Parathyroid adenoma (tissue), 2 donors: ENCODE measurements around the gene DNM1.

Experiments used
- H2AFZ ChIP-seq: fragments of 300-600 bp; sonication (generic); one replicate; pipeline ENCODE4 v1.7.0; 2017; ENCODE audit warnings: antibody characterized with exemption, mild to moderate bottlenecking
- H3K27ac ChIP-seq: fragments of 300-600 bp; sonication (generic); one replicate; pipeline ENCODE4 v1.7.0; 2017
- H3K27me3 ChIP-seq: fragments of 300-600 bp; sonication (generic); one replicate; pipeline ENCODE4 v1.7.0; 2017; ENCODE audit warnings: low read length; ENCODE audit not compliant: control insufficient read depth, insufficient read depth
- H3K36me3 ChIP-seq: fragments of 300-600 bp; sonication (generic); one replicate; pipeline ENCODE4 v1.7.0; 2017; ENCODE audit warnings: low read length; ENCODE audit not compliant: control insufficient read depth, insufficient read depth
- H3K4me1 ChIP-seq: fragments of 300-600 bp; sonication (generic); one replicate; pipeline ENCODE4 v1.7.0; 2017; ENCODE audit warnings: control low read depth
- H3K4me2 ChIP-seq: fragments of 300-600 bp; sonication (generic); one replicate; pipeline ENCODE4 v1.7.0; 2017; ENCODE audit warnings: low read length
- H3K4me3 ChIP-seq: fragments of 300-600 bp; sonication (generic); one replicate; pipeline ENCODE4 v1.7.0; 2017; ENCODE audit warnings: low read depth, low read length
- H3K79me2 ChIP-seq: fragments of 300-600 bp; sonication (generic); one replicate; pipeline ENCODE4 v1.7.0; 2017; ENCODE audit warnings: control low read depth
- H3K9ac ChIP-seq: fragments of 300-600 bp; sonication (generic); one replicate; pipeline ENCODE4 v1.7.0; 2017; ENCODE audit warnings: mild to moderate bottlenecking
- H3K9me3 ChIP-seq: fragments of 300-600 bp; sonication (generic); one replicate; pipeline ENCODE4 v1.7.0; 2017; ENCODE audit warnings: low read length; ENCODE audit not compliant: control insufficient read depth
- TF ChIP-seq, protein P1 (sequence below): fragments of 300-600 bp; sonication (generic); IDR thresholded peaks from one replicate; pipeline ENCODE4 v1.7.0; 2017; ENCODE audit warnings: antibody characterized with exemption, mild to moderate bottlenecking
- donor health status: primary hyperparathyroidism.

The DNM1 gene

DNA sequence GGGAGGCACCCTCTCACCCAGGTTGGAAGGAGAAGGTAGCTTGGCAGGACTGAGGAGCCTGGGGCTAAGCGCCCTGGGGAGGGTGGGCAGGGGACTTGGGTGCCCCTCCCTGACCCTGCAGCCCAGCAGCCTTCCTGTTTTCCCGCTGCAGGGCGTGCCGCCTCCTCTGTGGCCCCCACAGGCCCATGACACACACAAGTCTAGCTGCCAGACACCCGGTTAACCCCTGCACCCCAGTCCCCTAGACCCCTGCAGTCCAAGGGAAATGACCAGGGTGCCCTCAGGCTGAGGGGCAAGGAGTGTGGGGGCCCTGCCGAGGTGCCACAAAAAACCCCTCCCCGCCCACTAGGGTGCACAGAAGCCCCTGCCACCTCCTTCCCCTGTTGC lies 39.6 kb downstream of the DNM1 start:
- no peak overlapping the region for H3K4me3 ChIP-seq
- no peaks in the 10 kb centered on the region for H3K79me2 ChIP-seq
- no peak overlapping the region for H3K27ac ChIP-seq
- no peak overlapping the region for H2AFZ ChIP-seq
- H3K9ac ChIP-seq: no peak overlapping the region
- no peaks in the 10 kb centered on the region for H3K27me3 ChIP-seq
- H3K4me1 ChIP-seq: no peaks in the 10 kb centered on the region
- TF ChIP-seq, protein P1, sequence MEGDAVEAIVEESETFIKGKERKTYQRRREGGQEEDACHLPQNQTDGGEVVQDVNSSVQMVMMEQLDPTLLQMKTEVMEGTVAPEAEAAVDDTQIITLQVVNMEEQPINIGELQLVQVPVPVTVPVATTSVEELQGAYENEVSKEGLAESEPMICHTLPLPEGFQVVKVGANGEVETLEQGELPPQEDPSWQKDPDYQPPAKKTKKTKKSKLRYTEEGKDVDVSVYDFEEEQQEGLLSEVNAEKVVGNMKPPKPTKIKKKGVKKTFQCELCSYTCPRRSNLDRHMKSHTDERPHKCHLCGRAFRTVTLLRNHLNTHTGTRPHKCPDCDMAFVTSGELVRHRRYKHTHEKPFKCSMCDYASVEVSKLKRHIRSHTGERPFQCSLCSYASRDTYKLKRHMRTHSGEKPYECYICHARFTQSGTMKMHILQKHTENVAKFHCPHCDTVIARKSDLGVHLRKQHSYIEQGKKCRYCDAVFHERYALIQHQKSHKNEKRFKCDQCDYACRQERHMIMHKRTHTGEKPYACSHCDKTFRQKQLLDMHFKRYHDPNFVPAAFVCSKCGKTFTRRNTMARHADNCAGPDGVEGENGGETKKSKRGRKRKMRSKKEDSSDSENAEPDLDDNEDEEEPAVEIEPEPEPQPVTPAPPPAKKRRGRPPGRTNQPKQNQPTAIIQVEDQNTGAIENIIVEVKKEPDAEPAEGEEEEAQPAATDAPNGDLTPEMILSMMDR: no peak
- H3K9me3 ChIP-seq: no peaks in the 10 kb centered on the region
- H3K36me3 ChIP-seq: no peaks in the 10 kb centered on the region
- H3K4me2 ChIP-seq: no peak overlapping the region

GRCh38 chr9:128243215-128244018 lies 40.2 kb downstream of the DNM1 start:
- Histone ChIP-seq H3K4me3 (no peak overlapping the region), H3K36me3 (no peaks in the 10 kb centered on the region), H3K27me3 (no peaks in the 10 kb centered on the region), H3K9me3 (no peaks in the 10 kb centered on the region), H2AFZ (no peak overlapping the region), H3K9ac (no peak overlapping the region), H3K27ac (no peak overlapping the region), H3K4me1 (no peaks in the 10 kb centered on the region), H3K79me2 (no peaks in the 10 kb centered on the region), H3K4me2 (no peak overlapping the region)
- TF ChIP-seq, protein P1: no peak

- TF ChIP-seq, protein P1: no peak
- no peaks in the 10 kb centered on the region for H3K27me3 ChIP-seq
- no peak overlapping the region for H2AFZ ChIP-seq
- H3K36me3 ChIP-seq: no peaks in the 10 kb centered on the region
- no peak overlapping the region for H3K9ac ChIP-seq
- H3K4me3 ChIP-seq: no peak overlapping the region
- no peaks in the 10 kb centered on the region for H3K9me3 ChIP-seq
- no peaks in the 10 kb centered on the region for H3K79me2 ChIP-seq
- no peaks in the 10 kb centered on the region for H3K4me1 ChIP-seq
- no peak overlapping the region for H3K4me2 ChIP-seq
- H3K27ac ChIP-seq: no peak overlapping the region
Observed at GRCh38 chr9:128244091-128244836, 41.1 kb downstream of the DNM1 start.

DNA sequence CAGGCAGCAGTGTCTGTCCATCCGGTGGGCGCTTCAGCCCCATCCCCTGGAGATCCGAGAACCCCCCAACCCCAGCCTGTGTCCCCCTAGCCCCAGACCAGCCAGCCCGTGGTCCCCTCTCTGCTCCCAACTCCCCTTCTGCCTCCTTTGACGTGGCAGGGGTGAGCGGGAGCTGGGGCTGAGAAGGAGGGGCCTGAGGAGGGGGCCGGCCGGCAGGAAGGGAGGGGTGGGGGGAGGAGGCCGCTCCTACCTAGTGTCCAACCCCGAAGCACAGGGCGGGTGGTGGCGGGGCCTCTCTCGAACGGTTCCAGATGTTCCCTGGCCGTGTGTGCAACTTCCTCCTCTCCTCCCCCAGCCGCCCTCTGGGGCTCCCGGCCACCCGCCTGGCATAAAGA lies 41.7 kb downstream of the DNM1 start:
- H3K36me3 ChIP-seq: no peaks in the 10 kb centered on the region
- H3K27ac ChIP-seq: no peak overlapping the region
- no peak overlapping the region for H3K9ac ChIP-seq
- no peaks in the 10 kb centered on the region for H3K79me2 ChIP-seq
- no peaks in the 10 kb centered on the region for H3K9me3 ChIP-seq
- H3K4me2 ChIP-seq: no peak overlapping the region
- H3K4me3 ChIP-seq: no peak overlapping the region
- H3K27me3 ChIP-seq: no peaks in the 10 kb centered on the region
- no peaks in the 10 kb centered on the region for H3K4me1 ChIP-seq
- H2AFZ ChIP-seq: no peak overlapping the region
- TF ChIP-seq, protein P1: no peak
